OCI-LY1 (cell line): Measurements from ENCODE around the gene AGAP2.

Experiments used
- H2AFZ ChIP-seq: fragments of 200-600 bp; sonication (generic), shearing (Covaris generic); 2 replicates; pipeline ENCODE4 v1.6.0; 2014; ENCODE audit warnings: antibody characterized with exemption, mild to moderate bottlenecking, low read length
- H3F3A ChIP-seq: fragments of 200-600 bp; sonication (generic), shearing (Covaris generic); 2 replicates; pipeline ENCODE4 v1.6.0; 2014; ENCODE audit warnings: mild to moderate bottlenecking, antibody characterized with exemption, low read length, moderate library complexity; ENCODE audit not compliant: insufficient read depth
- H3K27ac ChIP-seq: fragments of 200-600 bp; sonication (generic); 2 replicates; pipeline ENCODE4 v1.5.1; 2014; ENCODE audit warnings: low read length, mixed run types, mild to moderate bottlenecking, low read depth; ENCODE audit not compliant: poor library complexity, severe bottlenecking
- H3K27me3 ChIP-seq: fragments of 200-600 bp; sonication (generic); 2 replicates; pipeline ENCODE4 v1.6.0; 2014; ENCODE audit warnings: antibody characterized with exemption, mild to moderate bottlenecking, low read length, moderate library complexity; ENCODE audit not compliant: insufficient read depth
- H3K36me3 ChIP-seq: fragments of 200-600 bp; sonication (generic); 2 replicates; pipeline ENCODE4 v1.6.1; 2014; ENCODE audit warnings: mild to moderate bottlenecking, antibody characterized with exemption, low read length, moderate library complexity, mixed read lengths; ENCODE audit not compliant: insufficient read depth
- H3K4me1 ChIP-seq: fragments of 200-600 bp; sonication (generic); 2 replicates; pipeline ENCODE4 v1.5.1; 2014; ENCODE audit warnings: mild to moderate bottlenecking, low read length, moderate library complexity; ENCODE audit not compliant: insufficient read depth, severe bottlenecking
- H3K4me2 ChIP-seq: fragments of 200-600 bp; sonication (generic), shearing (Covaris generic); 2 replicates; pipeline ENCODE4 v1.6.1; 2014; ENCODE audit warnings: low read length
- H3K4me3 ChIP-seq: fragments of 200-600 bp; sonication (generic); 2 replicates; pipeline ENCODE4 v1.5.1; 2014; ENCODE audit warnings: low read length, low read depth, mild to moderate bottlenecking, mixed read lengths; ENCODE audit not compliant: poor library complexity, severe bottlenecking
- H3K79me2 ChIP-seq: fragments of 200-600 bp; shearing (Covaris generic); 2 replicates; pipeline ENCODE4 v1.6.1; 2016; ENCODE audit warnings: mixed run types, low read length, mixed read lengths; ENCODE audit not compliant: insufficient read depth
- H3K9ac ChIP-seq: fragments of 200-600 bp; sonication (generic), shearing (Covaris generic); 2 replicates; pipeline ENCODE4 v1.6.1; 2014; ENCODE audit warnings: mild to moderate bottlenecking, low read length, mixed read lengths
- H3K9me2 ChIP-seq: fragments of 200-600 bp; sonication (generic), shearing (Covaris generic); 2 replicates; pipeline ENCODE4 v1.6.1; 2014; ENCODE audit warnings: low read depth, mild to moderate bottlenecking, low read length, mixed read lengths
- H3K9me3 ChIP-seq: fragments of 200-600 bp; shearing (Covaris generic); 2 replicates; pipeline ENCODE4 v1.6.1; 2014; ENCODE audit warnings: low read length, mixed read lengths
- H4K20me1 ChIP-seq: fragments of 200-600 bp; sonication (generic), shearing (Covaris generic); 2 replicates; pipeline ENCODE4 v1.6.0; 2016; ENCODE audit warnings: mild to moderate bottlenecking, low read length; ENCODE audit not compliant: insufficient read depth
- EZH2 ChIP-seq: fragments of 200-600 bp; sonication (generic), shearing (Covaris generic); IDR thresholded peaks from 2 replicates; pipeline ENCODE4 v1.8.0; 2017; ENCODE audit warnings: borderline replicate concordance, mixed run types, mild to moderate bottlenecking, antibody characterized with exemption, low read length, moderate library complexity, mixed read lengths
- TF ChIP-seq, protein P1 (sequence below): fragments of 200-600 bp; sonication (generic), shearing (Covaris generic); IDR thresholded peaks from 2 replicates; pipeline ENCODE4 v1.5.1; 2017; ENCODE audit warnings: mild to moderate bottlenecking, antibody characterized with exemption, low read length, moderate library complexity, mixed read lengths

The AGAP2 gene

GRCh38 chr12:57734591-57734990 is 4.0 kb downstream of the AGAP2 start:
- H2AFZ ChIP-seq, result no peak overlapping the region
- H3K9me3 ChIP-seq, result no peaks in the 10 kb centered on the region
- H3K4me2 ChIP-seq, result no peak overlapping the region
- peaks cover 4% of the 10 kb centered on the region for H3K4me1 ChIP-seq
- no peaks in the 10 kb centered on the region for H3K27me3 ChIP-seq
- no peaks in the 10 kb centered on the region for H3K9me2 ChIP-seq
- no peaks in the 10 kb centered on the region for H3K79me2 ChIP-seq
- H3K27ac ChIP-seq, result no peak overlapping the region
- no peak for TF ChIP-seq EZH2
- TF ChIP-seq, protein P1, sequence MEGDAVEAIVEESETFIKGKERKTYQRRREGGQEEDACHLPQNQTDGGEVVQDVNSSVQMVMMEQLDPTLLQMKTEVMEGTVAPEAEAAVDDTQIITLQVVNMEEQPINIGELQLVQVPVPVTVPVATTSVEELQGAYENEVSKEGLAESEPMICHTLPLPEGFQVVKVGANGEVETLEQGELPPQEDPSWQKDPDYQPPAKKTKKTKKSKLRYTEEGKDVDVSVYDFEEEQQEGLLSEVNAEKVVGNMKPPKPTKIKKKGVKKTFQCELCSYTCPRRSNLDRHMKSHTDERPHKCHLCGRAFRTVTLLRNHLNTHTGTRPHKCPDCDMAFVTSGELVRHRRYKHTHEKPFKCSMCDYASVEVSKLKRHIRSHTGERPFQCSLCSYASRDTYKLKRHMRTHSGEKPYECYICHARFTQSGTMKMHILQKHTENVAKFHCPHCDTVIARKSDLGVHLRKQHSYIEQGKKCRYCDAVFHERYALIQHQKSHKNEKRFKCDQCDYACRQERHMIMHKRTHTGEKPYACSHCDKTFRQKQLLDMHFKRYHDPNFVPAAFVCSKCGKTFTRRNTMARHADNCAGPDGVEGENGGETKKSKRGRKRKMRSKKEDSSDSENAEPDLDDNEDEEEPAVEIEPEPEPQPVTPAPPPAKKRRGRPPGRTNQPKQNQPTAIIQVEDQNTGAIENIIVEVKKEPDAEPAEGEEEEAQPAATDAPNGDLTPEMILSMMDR, result no peak
- no peaks in the 10 kb centered on the region for H3F3A ChIP-seq
- peaks cover 33% of the 10 kb centered on the region for H3K36me3 ChIP-seq
- no peak overlapping the region for H3K9ac ChIP-seq
- no peaks in the 10 kb centered on the region for H4K20me1 ChIP-seq
- H3K4me3 ChIP-seq, result no peak overlapping the region

DNA sequence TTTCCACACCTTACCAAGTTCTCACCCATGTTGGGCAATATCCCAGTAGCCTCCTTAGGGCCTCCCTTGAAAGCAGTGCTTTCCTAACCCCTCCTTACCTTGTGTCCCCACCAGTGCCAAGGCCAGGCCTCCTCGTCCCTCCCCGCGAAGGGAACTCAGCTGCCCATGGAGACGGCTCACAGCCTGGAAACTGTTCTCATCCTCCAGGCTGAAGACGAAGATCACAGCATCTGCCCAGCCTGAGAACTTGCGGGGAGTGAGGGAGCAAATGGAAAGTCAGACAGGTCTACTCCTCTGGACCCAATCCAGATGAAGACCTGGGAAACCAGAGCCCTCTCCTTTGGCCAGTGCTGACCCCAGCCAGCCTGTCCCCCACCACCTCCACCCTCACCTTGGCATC is 4.6 kb downstream of the AGAP2 start:
- no peak for TF ChIP-seq EZH2
- TF ChIP-seq, protein P1, result no peak
- H3K36me3 ChIP-seq, result peaks cover 36% of the 10 kb centered on the region
- H3K27me3 ChIP-seq, result no peaks in the 10 kb centered on the region

GRCh38 chr12:57732726-57733593 is 5.6 kb downstream of the AGAP2 start:
- no peaks in the 10 kb centered on the region for H3F3A ChIP-seq
- TF ChIP-seq, protein P1, result no peak
- no peak for TF ChIP-seq EZH2

More for the DNA sequence above, 4.6 kb downstream of the AGAP2 start:
- Histone ChIP-seq H2AFZ (no peak overlapping the region), H3K9me2 (no peaks in the 10 kb centered on the region), H3K79me2 (no peaks in the 10 kb centered on the region), H3K27ac (no peak overlapping the region), H3K4me1 (no peaks in the 10 kb centered on the region), H3K9ac (no peak overlapping the region), H4K20me1 (no peaks in the 10 kb centered on the region), H3K9me3 (no peaks in the 10 kb centered on the region), H3K4me3 (no peak overlapping the region), H3K4me2 (no peak overlapping the region), H3F3A (no peaks in the 10 kb centered on the region)

More at GRCh38 chr12:57732726-57733593, 5.6 kb downstream of the AGAP2 start:
- Histone ChIP-seq H3K4me1 (no peaks in the 10 kb centered on the region), H2AFZ (no peak overlapping the region), H3K9ac (no peak overlapping the region), H4K20me1 (no peaks in the 10 kb centered on the region), H3K9me3 (no peaks in the 10 kb centered on the region), H3K9me2 (no peaks in the 10 kb centered on the region), H3K27me3 (no peaks in the 10 kb centered on the region), H3K4me2 (no peak overlapping the region), H3K4me3 (no peak overlapping the region), H3K79me2 (no peaks in the 10 kb centered on the region), H3K27ac (no peak overlapping the region), H3K36me3 (peaks cover 39% of the 10 kb centered on the region)
